Type B pancreatic cell (in vitro differentiated cells): ENCODE measurements around the gene ERICH6. TPM values are rescaled to one million over a fixed set of nuclear protein-coding genes. Genes with fewer than 3 reads are reported as not detected.

Experiments
- DNase-seq: peaks from one replicate; pipeline ENCODE4 v3.0.0; 2021; ENCODE audit warnings: mixed read lengths; ENCODE audit not compliant: unreplicated experiment; ENCODE audit errors: extremely low spot score
- H3K27ac Mint-ChIP-seq: 2 replicates; pipeline ENCODE4 v1.8.0; 2021; ENCODE audit warnings: mild to moderate bottlenecking, mixed read lengths
- H3K27me3 Mint-ChIP-seq: 2 replicates; pipeline ENCODE4 v1.8.0; 2021; ENCODE audit warnings: mixed read lengths
- H3K36me3 Mint-ChIP-seq: 2 replicates; pipeline ENCODE4 v1.8.0; 2021; ENCODE audit warnings: mixed read lengths
- H3K4me1 Mint-ChIP-seq: one replicate; pipeline ENCODE4 v1.8.0; 2021; ENCODE audit warnings: mixed read lengths; ENCODE audit not compliant: unreplicated experiment
- H3K4me3 Mint-ChIP-seq: 2 replicates; pipeline ENCODE4 v1.8.0; 2021; ENCODE audit warnings: mild to moderate bottlenecking, mixed read lengths
- H3K9me3 Mint-ChIP-seq: 2 replicates; pipeline ENCODE4 v1.8.0; 2021; ENCODE audit warnings: mixed read lengths
- CTCF ChIP-seq: fragments of 200-600 bp; sonication (generic); conservative IDR thresholded peaks from 2 replicates; pipeline ENCODE4 v1.5.0; 2021; ENCODE audit warnings: antibody characterized with exemption, mild to moderate bottlenecking
- total RNA-seq: library from RNA; stranded (reverse); gene quantifications from 2 replicates; pipeline ENCODE4 v1.2.1, GENCODE V29; 2021; ENCODE audit warnings: low replicate concordance

The ERICH6 gene
- total RNA-seq, 1 donor from 2014 or later: not detected

DNA sequence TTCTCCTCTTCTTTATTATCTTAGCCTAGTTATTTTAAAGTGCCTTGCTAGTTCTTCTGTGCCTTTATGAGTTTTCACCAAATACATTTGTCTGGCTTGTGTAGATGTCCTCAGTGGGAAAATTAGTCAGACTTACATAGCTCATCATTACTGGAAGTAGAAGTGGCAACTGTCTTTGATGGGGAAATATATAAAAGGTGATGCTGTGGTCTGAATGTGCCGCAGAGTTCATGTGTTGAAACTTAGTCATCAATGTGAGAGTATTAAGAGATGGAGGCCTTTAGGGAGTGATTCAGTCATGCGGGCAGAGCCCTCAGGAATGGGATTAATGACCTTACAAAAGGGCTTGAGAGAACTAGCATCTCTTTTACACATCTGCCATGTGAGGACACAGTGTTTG is 6.4 kb upstream of the ERICH6 start:
- H3K27me3 Mint-ChIP-seq: no peaks in the 10 kb centered on the region
- H3K27ac Mint-ChIP-seq: no peak overlapping the region
- no peaks in the 10 kb centered on the region for H3K4me1 Mint-ChIP-seq
- no peak overlapping the region for H3K4me3 Mint-ChIP-seq
- no peak for DNase-seq
- no peak for TF ChIP-seq CTCF
- peaks cover 25% of the 10 kb centered on the region for H3K9me3 Mint-ChIP-seq
- H3K36me3 Mint-ChIP-seq: peaks cover 41% of the 10 kb centered on the region

GRCh38 chr3:150703299-150703755 is 393 bp downstream of the ERICH6 start:
- Mint-ChIP-seq H3K9me3 (peaks cover 8% of the 10 kb centered on the region), H3K36me3 (peaks cover 10% of the 10 kb centered on the region), H3K4me1 (no peaks in the 10 kb centered on the region), H3K27me3 (no peaks in the 10 kb centered on the region), H3K4me3 (peak overlapping the region; percentile 97), H3K27ac (peak overlapping the region; percentile 96)
- DNase-seq: no peak
- no peak for TF ChIP-seq CTCF

DNA sequence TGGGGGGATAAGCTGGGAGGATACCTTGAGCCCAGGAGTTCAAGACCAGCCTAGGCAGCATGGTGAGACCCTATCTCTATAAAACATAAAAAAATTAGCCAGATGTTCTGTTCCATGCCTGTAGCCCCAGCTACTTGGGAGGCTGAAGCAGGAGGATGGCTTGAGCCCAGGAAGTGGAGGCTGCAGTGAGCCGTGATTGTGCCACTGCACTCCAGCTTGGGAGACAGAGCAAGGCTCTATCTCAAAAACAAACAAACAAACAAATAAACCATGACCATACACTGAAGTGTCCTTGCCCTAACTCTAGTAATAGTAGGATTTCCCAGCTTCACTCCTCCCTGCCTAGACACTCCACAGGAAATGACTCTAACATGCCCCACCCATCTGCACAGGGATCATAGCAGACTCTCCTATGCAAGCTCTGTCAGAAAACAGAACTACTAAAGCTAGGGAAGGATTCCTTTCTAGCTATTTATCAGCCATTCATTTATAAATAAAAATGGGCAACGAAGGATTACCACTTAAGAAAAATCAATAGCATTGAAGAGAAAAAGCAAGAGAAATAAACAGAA is 4.6 kb downstream of the ERICH6 start:
- no peak for DNase-seq
- no peak for TF ChIP-seq CTCF
- H3K4me1 Mint-ChIP-seq: no peaks in the 10 kb centered on the region
- peaks cover 6% of the 10 kb centered on the region for H3K27me3 Mint-ChIP-seq
- H3K27ac Mint-ChIP-seq: no peak overlapping the region
- H3K36me3 Mint-ChIP-seq: no peaks in the 10 kb centered on the region
- no peak overlapping the region for H3K4me3 Mint-ChIP-seq
- peaks cover 3% of the 10 kb centered on the region for H3K9me3 Mint-ChIP-seq

DNA sequence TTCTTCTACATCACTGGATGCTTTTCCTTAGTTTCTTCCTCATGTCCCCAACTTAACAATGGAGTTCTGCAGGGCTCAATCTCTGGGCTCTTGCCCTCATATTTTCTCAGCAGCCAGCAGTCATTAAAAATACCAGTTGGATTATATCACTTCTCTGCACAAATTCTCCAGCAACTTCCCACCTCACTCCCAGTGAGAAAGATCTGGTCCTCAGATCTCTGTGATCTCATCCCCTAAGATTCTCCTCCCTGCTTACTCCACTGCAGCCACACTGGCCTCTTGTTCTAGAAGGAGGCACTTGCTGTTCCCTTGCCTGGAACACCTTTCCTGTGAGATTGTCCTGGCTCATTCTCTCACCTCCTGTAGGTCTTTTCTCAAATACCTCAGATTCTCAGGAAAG is 6.1 kb downstream of the ERICH6 start:
- H3K4me3 Mint-ChIP-seq: no peak overlapping the region
- H3K27me3 Mint-ChIP-seq: peaks cover 6% of the 10 kb centered on the region
- no peaks in the 10 kb centered on the region for H3K4me1 Mint-ChIP-seq
- H3K36me3 Mint-ChIP-seq: no peaks in the 10 kb centered on the region
- TF ChIP-seq CTCF: no peak
- peaks cover 3% of the 10 kb centered on the region for H3K9me3 Mint-ChIP-seq
- no peak for DNase-seq
- H3K27ac Mint-ChIP-seq: no peak overlapping the region

DNA sequence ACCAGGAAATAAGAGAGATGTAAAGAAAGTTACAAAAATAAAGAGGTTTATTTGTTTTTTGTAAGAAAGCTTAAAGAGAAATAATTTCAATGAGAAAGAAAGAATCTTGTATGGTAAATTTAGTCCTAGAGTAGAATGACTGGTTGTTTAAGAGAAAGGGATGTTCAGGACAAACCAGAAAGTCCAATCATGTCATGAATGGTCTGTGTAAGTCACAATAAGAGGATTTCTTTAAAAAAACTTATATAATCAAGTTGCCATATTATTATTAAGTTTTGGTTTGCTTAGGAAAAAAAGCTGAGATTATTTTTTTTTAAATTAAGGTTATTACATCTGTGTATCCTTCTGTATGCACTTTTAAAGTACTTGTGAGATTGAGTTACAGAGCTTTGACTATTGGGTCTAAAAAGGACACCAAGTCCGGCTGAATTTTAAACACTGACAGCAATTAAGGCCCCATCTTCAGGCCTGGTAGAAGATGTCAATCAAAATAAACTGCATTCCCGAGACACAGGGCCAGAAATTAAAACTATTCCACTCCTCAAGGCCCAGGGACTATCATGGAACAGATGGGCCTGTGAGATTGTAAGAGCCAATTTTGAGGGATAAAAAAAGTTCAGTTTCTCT is 12.2 kb downstream of the ERICH6 start:
- H3K27me3 Mint-ChIP-seq: no peaks in the 10 kb centered on the region
- H3K36me3 Mint-ChIP-seq: no peaks in the 10 kb centered on the region
- no peak for TF ChIP-seq CTCF
- H3K27ac Mint-ChIP-seq: no peak overlapping the region
- H3K4me1 Mint-ChIP-seq: no peaks in the 10 kb centered on the region
- no peak overlapping the region for H3K4me3 Mint-ChIP-seq
- no peak for DNase-seq
- H3K9me3 Mint-ChIP-seq: no peaks in the 10 kb centered on the region
